Naive thymus-derived CD8-positive, alpha-beta T cell (primary cell): ENCODE data around the gene PIWIL1. TPM values are rescaled to one million over a fixed set of nuclear protein-coding genes. Genes with fewer than 3 reads are reported as not detected.

Experiments used
- ATAC-seq, 2 donors: fragments of 150-1000 bp; cut with Tn5 transposase in 1 of 2; sonication (Bioruptor Pico), chemical (Tn5 transposase) in 1 of 2; 1 replicate in 1 of 2; 2 replicates in 1 of 2; pipeline ENCODE4 v1.10.0; 2021; ENCODE audit warnings: mild to moderate bottlenecking in 2 of 2, moderate library complexity in 2 of 2
- POLR2A ChIA-PET: fragments of 350-600 bp; sonication (Branson Sonifier 250); formaldehyde crosslinking; loops from one replicate; lab custom pipeline; 2021; ENCODE audit warnings: antibody characterized with exemption; lab: Charles Lee
- DNase-seq, 10 donors: peaks; one replicate each; pipeline versions ENCODE4 v3.0.0 to v3.0.0-alpha.2; 2020 to 2022
- H3K27ac Mint-ChIP-seq, 10 donors: one replicate each; pipeline ENCODE4 v1.8.0; 2020 to 2022; ENCODE audit warnings: mild to moderate bottlenecking in 10 of 10, mixed read lengths in 10 of 10, moderate library complexity in 4 of 10, inconsistent platforms in 1 of 10
- H3K27me3 Mint-ChIP-seq, 5 donors: one replicate each; pipeline ENCODE4 v1.8.0; 2021 to 2022; ENCODE audit warnings: mixed read lengths in 5 of 5
- H3K36me3 Mint-ChIP-seq, 3 donors: one replicate each; pipeline ENCODE4 v1.8.0; 2020 to 2022; ENCODE audit warnings: mixed read lengths in 3 of 3, mild to moderate bottlenecking in 2 of 3, inconsistent platforms in 1 of 3
- H3K4me1 Mint-ChIP-seq, 4 donors: one replicate each; pipeline ENCODE4 v1.8.0; 2021 to 2022; ENCODE audit warnings: mixed read lengths in 4 of 4
- H3K4me3 Mint-ChIP-seq, 10 donors: one replicate each; pipeline ENCODE4 v1.8.0; 2020 to 2022; ENCODE audit warnings: mild to moderate bottlenecking in 10 of 10, mixed read lengths in 10 of 10, moderate library complexity in 6 of 10, inconsistent platforms in 1 of 10
- H3K9me3 Mint-ChIP-seq, 9 donors: one replicate each; pipeline ENCODE4 v1.8.0; 2020 to 2022; ENCODE audit warnings: mixed read lengths in 9 of 9, mild to moderate bottlenecking in 3 of 9, inconsistent platforms in 1 of 9, moderate library complexity in 1 of 9
- polyA plus RNA-seq, 3 donors: library from polyadenylated mRNA; unstranded; fragments of 300-500 nt; fragmentation: Illumina TruSeq; gene quantifications; one replicate each; pipeline ENCODE4 v1.2.3, GENCODE V29; 2021
- total RNA-seq, 8 experiments: library from RNA in 2 of 8; stranded (reverse) in 2 of 8; gene quantifications; one replicate each; pipeline ENCODE4 v1.2.3 and lab custom pipeline; 2021 to 2026

PIWIL1 gene
- total and polyA plus RNA-seq, 5 experiments from 2014 or later, result not detected

DNA sequence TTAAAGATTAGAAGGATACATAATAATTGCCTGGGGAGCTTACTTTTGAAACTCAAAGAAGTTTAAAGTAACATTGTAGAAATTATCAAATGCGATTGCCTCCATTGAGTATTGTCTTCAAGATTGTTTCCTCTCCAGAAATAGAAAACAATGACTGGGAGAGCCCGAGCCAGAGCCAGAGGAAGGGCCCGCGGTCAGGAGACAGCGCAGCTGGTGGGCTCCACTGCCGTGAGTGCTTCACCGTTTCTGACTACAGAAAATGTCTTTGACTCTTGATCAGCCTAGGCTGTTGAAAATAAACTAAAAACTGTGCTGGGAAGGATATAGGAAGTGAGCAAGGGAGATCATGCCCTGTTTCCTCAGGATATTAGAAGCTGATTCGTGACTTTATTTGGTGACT lies 4.8 kb downstream of the PIWIL1 start:
- H3K27ac Mint-ChIP-seq, result no peak overlapping the region
- POLR2A ChIA-PET, result no interaction called here
- no peak overlapping the region for H3K4me3 Mint-ChIP-seq
- H3K9me3 Mint-ChIP-seq, result peaks cover 0 to 2% (median 0%) of the 10 kb centered on the region in 9 donors
- no peaks in the 10 kb centered on the region for H3K36me3 Mint-ChIP-seq
- H3K4me1 Mint-ChIP-seq, result peaks cover 0 to 3% (median 0%) of the 10 kb centered on the region in 4 donors
- ATAC-seq (no peak), DNase-seq (no peak)
- H3K27me3 Mint-ChIP-seq, result peaks cover 8 to 64% (median 27%) of the 10 kb centered on the region in 5 donors

DNA sequence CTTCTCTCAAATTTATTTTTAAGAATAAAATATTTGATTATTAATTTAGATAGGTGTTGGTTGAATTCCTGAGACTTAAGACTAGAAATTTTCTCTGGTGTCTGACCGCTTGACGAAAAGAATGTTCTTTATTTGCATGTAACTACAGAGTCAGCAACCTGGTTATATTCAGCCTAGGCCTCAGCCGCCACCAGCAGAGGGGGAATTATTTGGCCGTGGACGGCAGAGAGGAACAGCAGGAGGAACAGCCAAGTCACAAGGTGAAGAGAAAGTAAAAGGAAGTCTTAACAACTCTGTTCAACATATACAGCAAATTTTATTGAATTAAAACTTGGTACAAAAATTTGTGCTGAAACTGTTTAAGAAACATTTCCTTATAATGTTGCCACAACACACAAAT lies 5.2 kb downstream of the PIWIL1 start:
- peaks cover 8 to 68% (median 27%) of the 10 kb centered on the region in 5 donors for H3K27me3 Mint-ChIP-seq
- H3K27ac Mint-ChIP-seq, result no peak overlapping the region
- DNase-seq (no peak), ATAC-seq (no peak)
- H3K36me3 Mint-ChIP-seq, result no peaks in the 10 kb centered on the region
- H3K4me3 Mint-ChIP-seq, result no peak overlapping the region
- peaks cover 0 to 2% (median 0%) of the 10 kb centered on the region in 9 donors for H3K9me3 Mint-ChIP-seq
- POLR2A ChIA-PET, result no interaction called here
- H3K4me1 Mint-ChIP-seq, result peaks cover 0 to 3% (median 0%) of the 10 kb centered on the region in 4 donors

DNA sequence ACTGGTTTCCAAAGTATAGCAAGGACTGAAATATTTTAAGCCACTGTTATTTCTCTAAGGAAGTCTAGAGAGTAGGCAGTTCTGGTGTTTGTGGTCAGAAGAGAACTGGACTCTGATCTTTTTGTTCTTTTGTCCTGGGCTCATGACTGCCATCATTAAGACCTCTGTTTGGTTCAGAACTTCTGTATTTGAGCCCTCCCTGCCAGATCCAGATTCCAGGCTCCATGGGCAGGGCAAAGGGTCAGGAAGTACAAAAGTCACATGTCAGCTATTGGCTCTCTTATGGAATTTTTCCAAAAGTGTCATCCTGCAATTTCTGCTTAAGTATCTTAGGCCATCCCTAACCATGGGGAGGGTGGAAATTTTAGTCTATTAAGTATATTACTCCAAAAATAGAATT lies 6.8 kb downstream of the PIWIL1 start:
- POLR2A ChIA-PET, result no interaction called here
- Mint-ChIP-seq H3K9me3 (peaks cover 0 to 2% (median 0%) of the 10 kb centered on the region in 9 donors), H3K27ac (no peak overlapping the region), H3K36me3 (no peaks in the 10 kb centered on the region), H3K4me1 (peaks cover 0 to 3% (median 0%) of the 10 kb centered on the region in 4 donors), H3K27me3 (peaks cover 8 to 76% (median 28%) of the 10 kb centered on the region in 5 donors), H3K4me3 (no peak overlapping the region)
- DNase-seq, result no peak
- no peak for ATAC-seq

DNA sequence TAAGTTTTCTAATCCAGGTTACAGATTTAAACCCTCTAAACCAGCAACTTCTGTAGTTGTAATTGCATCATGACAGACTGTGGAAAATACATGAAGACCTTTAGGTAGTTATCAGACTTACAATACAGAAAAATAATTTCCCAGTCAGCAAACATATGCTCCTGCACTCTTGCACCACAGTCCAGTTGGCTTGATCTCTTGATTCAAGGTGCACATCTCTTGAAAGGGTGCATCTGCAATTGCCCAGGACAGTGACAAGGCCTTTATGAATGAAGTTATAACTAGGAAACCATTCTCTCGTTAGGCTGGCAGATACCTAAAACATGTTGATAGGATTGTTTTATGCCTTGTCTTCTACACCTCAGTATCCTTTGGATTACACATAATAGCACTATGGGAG lies 7.6 kb downstream of the PIWIL1 start:
- no peak for ATAC-seq
- no peak overlapping the region for H3K27ac Mint-ChIP-seq
- no peak overlapping the region for H3K4me3 Mint-ChIP-seq
- H3K9me3 Mint-ChIP-seq, result peaks cover 0 to 2% (median 0%) of the 10 kb centered on the region in 9 donors
- POLR2A ChIA-PET, result no interaction called here
- H3K36me3 Mint-ChIP-seq, result no peaks in the 10 kb centered on the region
- no peaks in the 10 kb centered on the region for H3K4me1 Mint-ChIP-seq
- DNase-seq, result no peak
- H3K27me3 Mint-ChIP-seq, result peaks cover 3 to 76% (median 24%) of the 10 kb centered on the region in 5 donors

DNA sequence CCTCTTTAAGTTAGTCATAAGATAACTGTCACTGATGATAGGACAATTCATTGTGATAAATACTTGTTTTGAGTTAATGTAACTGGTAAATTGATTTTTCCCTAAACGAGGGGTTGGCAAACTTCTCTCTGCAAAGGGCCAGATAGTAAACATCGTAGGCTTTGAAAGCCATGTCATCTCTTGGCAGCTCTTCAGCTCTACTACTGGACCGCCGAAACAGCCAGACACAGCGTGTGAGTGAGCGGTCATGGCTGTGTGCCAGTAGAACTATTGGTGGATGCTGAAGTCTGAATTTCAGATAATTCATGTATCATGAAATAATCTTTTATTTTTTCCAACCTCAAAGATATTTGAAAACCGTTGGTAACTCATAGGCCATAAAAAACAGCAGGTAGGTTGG lies 9.9 kb downstream of the PIWIL1 start:
- no peak for ATAC-seq
- DNase-seq, result no peak
- POLR2A ChIA-PET, result no interaction called here
- Mint-ChIP-seq H3K4me1 (no peaks in the 10 kb centered on the region), H3K36me3 (no peaks in the 10 kb centered on the region), H3K9me3 (peaks cover 0 to 4% (median 0%) of the 10 kb centered on the region in 9 donors), H3K27ac (no peak overlapping the region), H3K27me3 (peaks cover 2 to 55% (median 10%) of the 10 kb centered on the region in 5 donors), H3K4me3 (no peak overlapping the region)

DNA sequence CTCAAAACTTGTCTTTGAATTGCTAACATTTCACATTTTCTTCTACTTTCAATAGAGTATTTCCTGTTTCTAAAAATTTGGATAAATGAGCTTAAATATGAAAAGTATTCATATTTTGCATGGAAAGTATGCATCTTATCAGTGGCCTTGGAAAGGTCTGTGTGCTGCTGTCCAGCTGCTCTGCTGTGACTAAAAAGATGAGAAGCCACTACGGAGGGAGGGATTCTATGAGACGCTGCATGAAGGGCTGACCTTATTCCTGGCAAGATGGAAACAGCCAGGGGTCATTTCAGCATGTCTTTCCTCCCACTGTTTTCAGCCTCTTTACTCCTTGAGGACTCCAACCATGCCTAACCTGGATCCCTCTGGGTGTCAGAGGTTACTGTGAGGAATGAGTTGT lies 13.0 kb downstream of the PIWIL1 start:
- Mint-ChIP-seq H3K27me3 (peaks cover 2 to 42% (median 9%) of the 10 kb centered on the region in 5 donors), H3K27ac (no peak overlapping the region), H3K36me3 (no peaks in the 10 kb centered on the region), H3K4me1 (peaks cover 0 to 2% (median 0%) of the 10 kb centered on the region in 4 donors), H3K9me3 (peaks cover 0 to 10% (median 2%) of the 10 kb centered on the region in 9 donors), H3K4me3 (no peak overlapping the region)
- DNase-seq (no peak), ATAC-seq (no peak)
- POLR2A ChIA-PET, result no interaction called here

DNA sequence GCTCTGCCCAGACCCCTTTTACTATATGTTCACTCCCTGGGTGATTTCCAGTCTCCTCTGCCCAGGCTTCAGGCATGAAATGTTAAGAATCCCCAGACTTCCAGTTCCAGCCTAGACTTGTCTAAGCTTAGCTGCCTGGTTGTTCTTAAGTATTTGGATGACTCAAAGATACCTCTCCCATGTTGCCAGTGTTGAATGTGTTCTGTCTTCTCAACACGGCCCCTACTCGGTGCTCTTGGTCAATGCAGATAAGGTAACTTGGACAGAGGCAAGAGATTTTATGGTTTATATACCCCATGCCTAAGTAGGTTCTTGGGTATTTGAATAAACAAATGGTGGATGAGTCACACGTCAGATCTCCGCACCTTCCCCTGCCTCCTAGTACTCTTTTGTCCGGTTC lies 13.6 kb downstream of the PIWIL1 start:
- Mint-ChIP-seq H3K4me3 (no peak overlapping the region), H3K4me1 (peaks cover 0 to 2% (median 0%) of the 10 kb centered on the region in 4 donors), H3K27ac (no peak overlapping the region), H3K36me3 (no peaks in the 10 kb centered on the region), H3K9me3 (peaks cover 0 to 10% (median 2%) of the 10 kb centered on the region in 9 donors), H3K27me3 (peaks cover 2 to 36% (median 9%) of the 10 kb centered on the region in 5 donors)
- DNase-seq (no peak), ATAC-seq (no peak)
- POLR2A ChIA-PET, result no interaction called here

DNA sequence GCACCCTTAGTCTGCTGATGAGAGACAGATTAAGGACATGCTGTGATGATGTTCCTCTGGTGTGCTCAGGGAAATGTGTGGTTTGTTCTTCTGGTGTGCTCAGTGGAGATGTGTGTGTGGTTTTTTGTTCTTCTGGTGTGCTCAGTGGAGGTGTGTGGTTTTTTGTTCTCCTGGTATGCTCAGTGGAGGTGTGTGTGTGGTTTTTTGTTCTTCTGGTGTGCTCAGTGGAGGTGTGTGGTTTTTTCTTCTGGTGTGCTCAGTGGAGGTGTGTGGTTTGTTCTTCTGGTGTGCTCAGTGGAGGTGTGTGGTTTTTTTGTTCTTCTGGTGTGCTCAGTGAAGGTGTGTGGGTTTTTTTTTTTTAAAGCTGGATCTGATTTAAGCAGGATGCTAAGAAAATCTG lies 15.4 kb downstream of the PIWIL1 start:
- Mint-ChIP-seq H3K27ac (no peak overlapping the region), H3K27me3 (peaks cover 4 to 34% (median 10%) of the 10 kb centered on the region in 5 donors), H3K4me1 (peaks cover 0 to 2% (median 0%) of the 10 kb centered on the region in 4 donors), H3K9me3 (peaks cover 0 to 10% (median 2%) of the 10 kb centered on the region in 9 donors), H3K36me3 (no peaks in the 10 kb centered on the region), H3K4me3 (no peak overlapping the region)
- POLR2A ChIA-PET, result no interaction called here
- no peak for ATAC-seq
- no peak for DNase-seq

DNA sequence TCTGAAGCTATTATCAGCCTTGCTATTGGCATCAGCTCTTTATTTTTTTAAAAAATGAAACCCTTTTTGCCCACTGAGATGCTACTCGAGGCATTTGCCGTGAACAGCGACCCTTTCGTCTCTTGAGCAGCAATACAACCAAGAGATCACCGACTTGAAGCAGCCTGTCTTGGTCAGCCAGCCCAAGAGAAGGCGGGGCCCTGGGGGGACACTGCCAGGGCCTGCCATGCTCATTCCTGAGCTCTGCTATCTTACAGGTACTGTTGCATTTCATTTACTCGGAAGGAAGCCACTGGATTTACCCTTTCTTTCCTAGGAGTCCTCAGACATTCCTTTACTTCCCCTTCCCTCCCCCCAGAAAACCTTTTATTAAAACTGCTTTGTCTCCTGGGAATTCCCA lies 16.7 kb downstream of the PIWIL1 start:
- H3K4me1 Mint-ChIP-seq, result peaks cover 0 to 2% (median 0%) of the 10 kb centered on the region in 4 donors
- POLR2A ChIA-PET, result no interaction called here
- ATAC-seq, result no peak
- H3K36me3 Mint-ChIP-seq, result no peaks in the 10 kb centered on the region
- H3K27me3 Mint-ChIP-seq, result peaks cover 6 to 39% (median 20%) of the 10 kb centered on the region in 5 donors
- no peak overlapping the region for H3K27ac Mint-ChIP-seq
- DNase-seq, result no peak
- peaks cover 0 to 10% (median 2%) of the 10 kb centered on the region in 9 donors for H3K9me3 Mint-ChIP-seq
- H3K4me3 Mint-ChIP-seq, result no peak overlapping the region

DNA sequence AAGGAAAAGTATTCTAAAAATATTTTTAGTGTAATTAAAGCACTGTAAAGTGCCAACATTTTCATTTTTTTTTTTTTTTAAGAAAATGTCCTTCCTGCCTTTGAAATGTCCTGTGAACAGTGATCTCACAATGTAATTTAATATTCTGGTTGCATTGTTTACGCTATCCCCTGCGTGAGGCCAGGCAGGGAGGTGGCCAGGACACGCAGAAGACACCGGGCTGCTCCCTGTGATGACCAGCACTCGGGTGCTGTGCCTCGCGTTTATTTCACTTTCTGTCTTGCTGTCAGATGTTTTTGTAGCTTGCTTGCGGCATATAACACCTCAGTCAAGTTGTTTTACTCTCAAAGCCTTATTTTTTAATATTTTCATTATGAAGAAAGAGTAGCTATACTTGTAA lies 18.5 kb downstream of the PIWIL1 start:
- peaks cover 8 to 47% (median 24%) of the 10 kb centered on the region in 5 donors for H3K27me3 Mint-ChIP-seq
- no peak for DNase-seq
- no peak for ATAC-seq
- no peaks in the 10 kb centered on the region for H3K36me3 Mint-ChIP-seq
- H3K4me3 Mint-ChIP-seq, result no peak overlapping the region
- POLR2A ChIA-PET, result no interaction called here
- no peak overlapping the region for H3K27ac Mint-ChIP-seq
- H3K9me3 Mint-ChIP-seq, result peaks cover 0 to 10% (median 2%) of the 10 kb centered on the region in 9 donors
- H3K4me1 Mint-ChIP-seq, result peaks cover 0 to 2% (median 0%) of the 10 kb centered on the region in 4 donors

DNA sequence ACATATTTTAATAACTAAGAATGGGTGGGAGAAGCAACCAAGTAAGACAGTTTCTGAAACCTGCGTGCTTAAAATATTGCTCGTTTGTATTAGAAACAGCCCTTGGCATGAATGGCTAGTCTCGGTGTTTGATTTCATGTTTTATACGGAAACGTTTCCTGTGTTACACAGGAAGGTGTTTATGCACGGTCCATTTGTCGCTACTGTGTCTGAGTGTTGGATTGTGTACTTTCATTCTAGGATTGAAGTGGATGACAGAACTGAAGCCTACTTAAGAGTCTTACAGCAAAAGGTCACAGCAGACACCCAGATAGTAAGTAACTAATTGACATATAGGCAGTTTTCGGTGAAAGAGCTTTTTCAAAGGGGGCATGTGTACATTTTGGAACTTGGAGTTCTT lies 19.6 kb downstream of the PIWIL1 start:
- DNase-seq, result no peak
- H3K27me3 Mint-ChIP-seq, result peaks cover 8 to 56% (median 24%) of the 10 kb centered on the region in 5 donors
- peaks cover 0 to 10% (median 2%) of the 10 kb centered on the region in 9 donors for H3K9me3 Mint-ChIP-seq
- H3K36me3 Mint-ChIP-seq, result no peaks in the 10 kb centered on the region
- H3K4me1 Mint-ChIP-seq, result peaks cover 0 to 2% (median 0%) of the 10 kb centered on the region in 4 donors
- no peak overlapping the region for H3K4me3 Mint-ChIP-seq
- POLR2A ChIA-PET, result no interaction called here
- ATAC-seq, result no peak
- H3K27ac Mint-ChIP-seq, result no peak overlapping the region

DNA sequence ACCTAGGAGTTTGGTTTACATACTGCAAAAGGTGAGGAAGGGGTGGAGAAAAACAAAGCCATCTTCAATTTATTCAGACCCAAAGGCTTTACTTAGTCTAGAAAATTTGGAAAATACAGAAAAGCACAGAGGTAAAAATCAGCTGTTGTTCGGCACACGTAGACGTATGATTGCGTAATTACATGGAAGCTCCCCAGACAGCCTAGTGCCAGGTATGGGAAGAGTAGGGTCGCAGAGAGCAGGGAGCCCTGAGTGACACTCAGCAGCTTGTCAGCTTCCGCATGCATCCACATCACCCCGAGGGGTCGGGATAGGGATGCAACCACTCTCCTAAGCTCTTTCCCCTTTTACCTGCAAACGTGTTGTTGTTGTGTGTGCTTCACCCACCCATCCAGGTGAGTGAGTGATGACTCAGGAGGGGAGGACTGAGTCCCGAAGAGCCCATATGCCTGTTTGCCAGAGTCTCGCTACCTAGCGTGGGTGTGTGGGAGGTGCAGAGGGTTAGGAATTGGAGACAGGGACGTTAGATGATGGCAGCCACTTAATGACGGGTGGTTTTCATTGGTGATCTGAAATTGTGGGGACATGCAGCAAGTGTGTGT lies 20.1 kb downstream of the PIWIL1 start:
- Mint-ChIP-seq H3K4me1 (peaks cover 0 to 2% (median 0%) of the 10 kb centered on the region in 4 donors), H3K27me3 (peaks cover 8 to 61% (median 24%) of the 10 kb centered on the region in 5 donors)

DNA sequence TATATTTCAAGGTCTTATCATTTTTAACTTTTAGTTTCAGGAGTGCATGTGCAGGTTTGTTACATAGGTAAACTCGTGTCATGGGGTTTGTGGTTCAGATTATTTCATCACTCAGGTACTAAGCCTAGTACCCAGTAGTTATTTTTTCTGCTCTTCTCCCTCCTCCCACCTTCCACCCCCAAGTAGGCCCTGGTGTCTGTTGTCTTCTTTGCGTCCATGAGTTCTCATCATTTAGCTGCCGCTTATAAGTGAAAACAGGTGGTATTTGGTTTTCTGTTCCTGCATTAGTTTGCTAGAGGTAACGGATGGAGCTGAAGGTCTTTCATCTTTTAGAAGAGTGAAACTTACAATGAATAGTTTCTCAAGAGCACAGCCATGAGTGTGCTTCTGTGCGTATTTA lies 24.4 kb downstream of the PIWIL1 start:
- DNase-seq, result no peak

More for the DNA sequence above, 20.1 kb downstream of the PIWIL1 start:
- POLR2A ChIA-PET, result no interaction called here
- Mint-ChIP-seq H3K9me3 (peaks cover 0 to 7% (median 2%) of the 10 kb centered on the region in 9 donors), H3K27ac (no peak overlapping the region), H3K4me3 (no peak overlapping the region), H3K36me3 (no peaks in the 10 kb centered on the region)
- DNase-seq, result no peak
- no peak for ATAC-seq

More for the DNA sequence above, 24.4 kb downstream of the PIWIL1 start:
- H3K4me1 Mint-ChIP-seq, result no peaks in the 10 kb centered on the region
- peaks cover 9 to 85% (median 33%) of the 10 kb centered on the region in 5 donors for H3K27me3 Mint-ChIP-seq
- H3K36me3 Mint-ChIP-seq, result no peaks in the 10 kb centered on the region
- no peak overlapping the region for H3K4me3 Mint-ChIP-seq
- ATAC-seq, result no peak
- H3K9me3 Mint-ChIP-seq, result peaks cover 0 to 3% (median 0%) of the 10 kb centered on the region in 9 donors
- POLR2A ChIA-PET, result no interaction called here
- no peak overlapping the region for H3K27ac Mint-ChIP-seq
